Naive thymus-derived CD8-positive, alpha-beta T cell (primary cell): ENCODE results near the gene LDLRAD4. TPM values are rescaled to one million over a fixed set of nuclear protein-coding genes. Genes with fewer than 3 reads are reported as not detected.
A peak's percentile ranks its signal among the peaks of the same experiment; 100 is the strongest.

ENCODE experiments used
- ATAC-seq, 2 donors: fragments of 150-1000 bp; cut with Tn5 transposase in 1 of 2; sonication (Bioruptor Pico), chemical (Tn5 transposase) in 1 of 2; 1 replicate in 1 of 2; 2 replicates in 1 of 2; pipeline ENCODE4 v1.10.0; 2021; ENCODE audit warnings: mild to moderate bottlenecking in 2 of 2, moderate library complexity in 2 of 2
- POLR2A ChIA-PET: fragments of 350-600 bp; sonication (Branson Sonifier 250); formaldehyde crosslinking; loops from one replicate; lab custom pipeline; 2021; ENCODE audit warnings: antibody characterized with exemption; lab: Charles Lee
- DNase-seq, 10 donors: peaks; one replicate each; pipeline versions ENCODE4 v3.0.0 to v3.0.0-alpha.2; 2020 to 2022
- H3K27ac Mint-ChIP-seq, 10 donors: one replicate each; pipeline ENCODE4 v1.8.0; 2020 to 2022; ENCODE audit warnings: mild to moderate bottlenecking in 10 of 10, mixed read lengths in 10 of 10, moderate library complexity in 4 of 10, inconsistent platforms in 1 of 10
- H3K27me3 Mint-ChIP-seq, 5 donors: one replicate each; pipeline ENCODE4 v1.8.0; 2021 to 2022; ENCODE audit warnings: mixed read lengths in 5 of 5
- H3K36me3 Mint-ChIP-seq, 3 donors: one replicate each; pipeline ENCODE4 v1.8.0; 2020 to 2022; ENCODE audit warnings: mixed read lengths in 3 of 3, mild to moderate bottlenecking in 2 of 3, inconsistent platforms in 1 of 3
- H3K4me1 Mint-ChIP-seq, 4 donors: one replicate each; pipeline ENCODE4 v1.8.0; 2021 to 2022; ENCODE audit warnings: mixed read lengths in 4 of 4
- H3K4me3 Mint-ChIP-seq, 10 donors: one replicate each; pipeline ENCODE4 v1.8.0; 2020 to 2022; ENCODE audit warnings: mild to moderate bottlenecking in 10 of 10, mixed read lengths in 10 of 10, moderate library complexity in 6 of 10, inconsistent platforms in 1 of 10
- H3K9me3 Mint-ChIP-seq, 9 donors: one replicate each; pipeline ENCODE4 v1.8.0; 2020 to 2022; ENCODE audit warnings: mixed read lengths in 9 of 9, mild to moderate bottlenecking in 3 of 9, inconsistent platforms in 1 of 9, moderate library complexity in 1 of 9
- polyA plus RNA-seq, 3 donors: library from polyadenylated mRNA; unstranded; fragments of 300-500 nt; fragmentation: Illumina TruSeq; gene quantifications; one replicate each; pipeline ENCODE4 v1.2.3, GENCODE V29; 2021
- total RNA-seq, 8 experiments: library from RNA in 2 of 8; stranded (reverse) in 2 of 8; gene quantifications; one replicate each; pipeline ENCODE4 v1.2.3 and lab custom pipeline; 2021 to 2026

The LDLRAD4 gene
- total and polyA plus RNA-seq, 5 experiments from 2014 or later, result 11.4 to 56.8 (median 17.6) TPM

GRCh38 chr18:13418013-13418710 is 199.6 kb downstream of the LDLRAD4 start:
- POLR2A ChIA-PET, result no interaction called here
- Mint-ChIP-seq H3K36me3 (peaks cover 0 to 3% (median 2%) of the 10 kb centered on the region in 3 donors), H3K27me3 (no peaks in the 10 kb centered on the region), H3K4me1 (peaks cover 21 to 43% (median 32%) of the 10 kb centered on the region in 4 donors), H3K9me3 (no peaks in the 10 kb centered on the region), H3K27ac (peak overlapping the region in 3 of 10 donors; percentile 15 to 90 (median 53)), H3K4me3 (no peak overlapping the region)
- no peak for ATAC-seq
- no peak for DNase-seq

- Mint-ChIP-seq H3K36me3 (no peaks in the 10 kb centered on the region), H3K27me3 (no peaks in the 10 kb centered on the region), H3K4me1 (peaks cover 27 to 43% (median 30%) of the 10 kb centered on the region in 4 donors), H3K27ac (peak overlapping the region in 3 of 10 donors; percentile 75 to 89 (median 87)), H3K4me3 (peak overlapping the region in 3 of 10 donors; percentile 36 to 45 (median 39)), H3K9me3 (no peaks in the 10 kb centered on the region)
- DNase-seq, result no peak
- ATAC-seq, result peak in 1 of 2 donors; percentile 30
- POLR2A ChIA-PET, result no interaction called here
These were observed 202.6 kb downstream of the LDLRAD4 start for GRCh38 chr18:13420969-13421686.

GRCh38 chr18:13422541-13423147 is 204.1 kb downstream of the LDLRAD4 start:
- H3K27me3 Mint-ChIP-seq, result no peaks in the 10 kb centered on the region
- no peak overlapping the region for H3K4me3 Mint-ChIP-seq
- peaks cover 17 to 33% (median 24%) of the 10 kb centered on the region in 4 donors for H3K4me1 Mint-ChIP-seq
- DNase-seq, result no peak
- peak overlapping the region in 4 of 10 donors; percentile 17 to 88 (median 31) for H3K27ac Mint-ChIP-seq
- H3K9me3 Mint-ChIP-seq, result no peaks in the 10 kb centered on the region
- ATAC-seq, result no peak
- POLR2A ChIA-PET, result interaction anchor here (0.7 kb wide), 1 partner anchor 191 kb away, joined by 6 read pairs; no protein-coding TSS in a partner anchor
- H3K36me3 Mint-ChIP-seq, result no peaks in the 10 kb centered on the region

- no peak for ATAC-seq
- H3K27me3 Mint-ChIP-seq, result no peaks in the 10 kb centered on the region
- H3K4me3 Mint-ChIP-seq, result no peak overlapping the region
- DNase-seq, result no peak
- H3K27ac Mint-ChIP-seq, result peak overlapping the region in 1 of 10 donors; percentile 77
- H3K36me3 Mint-ChIP-seq, result no peaks in the 10 kb centered on the region
- no peaks in the 10 kb centered on the region for H3K9me3 Mint-ChIP-seq
- POLR2A ChIA-PET, result no interaction called here
- peaks cover 17 to 33% (median 26%) of the 10 kb centered on the region in 4 donors for H3K4me1 Mint-ChIP-seq
These were observed 204.8 kb downstream of the LDLRAD4 start for GRCh38 chr18:13423352-13423751.

- peak overlapping the region in 1 of 10 donors; percentile 43 for H3K4me3 Mint-ChIP-seq
- H3K4me1 Mint-ChIP-seq, result peaks cover 17 to 32% (median 31%) of the 10 kb centered on the region in 4 donors
- H3K27me3 Mint-ChIP-seq, result no peaks in the 10 kb centered on the region
- H3K36me3 Mint-ChIP-seq, result no peaks in the 10 kb centered on the region
- DNase-seq (no peak), ATAC-seq (no peak)
- H3K27ac Mint-ChIP-seq, result peak overlapping the region in 4 of 10 donors; percentile 21 to 77 (median 54)
- POLR2A ChIA-PET, result no interaction called here
- H3K9me3 Mint-ChIP-seq, result no peaks in the 10 kb centered on the region
These were observed 205.8 kb downstream of the LDLRAD4 start for GRCh38 chr18:13424363-13424762.

- H3K36me3 Mint-ChIP-seq, result peaks cover 0 to 4% (median 0%) of the 10 kb centered on the region in 3 donors
- ATAC-seq, result no peak
- H3K27ac Mint-ChIP-seq, result peak overlapping the region in 2 of 10 donors; percentile 20 to 77
- no peaks in the 10 kb centered on the region for H3K9me3 Mint-ChIP-seq
- peaks cover 17 to 32% (median 31%) of the 10 kb centered on the region in 4 donors for H3K4me1 Mint-ChIP-seq
- no peak for DNase-seq
- no peak overlapping the region for H3K4me3 Mint-ChIP-seq
- POLR2A ChIA-PET, result no interaction called here
- H3K27me3 Mint-ChIP-seq, result no peaks in the 10 kb centered on the region
These were observed 207.0 kb downstream of the LDLRAD4 start for GRCh38 chr18:13425357-13426091.

GRCh38 chr18:13427354-13427753 is 208.8 kb downstream of the LDLRAD4 start:
- no peak for DNase-seq
- H3K9me3 Mint-ChIP-seq, result no peaks in the 10 kb centered on the region
- ATAC-seq, result no peak
- H3K4me3 Mint-ChIP-seq, result no peak overlapping the region
- POLR2A ChIA-PET, result no interaction called here
- H3K4me1 Mint-ChIP-seq, result peaks cover 7 to 24% (median 20%) of the 10 kb centered on the region in 4 donors
- H3K27me3 Mint-ChIP-seq, result no peaks in the 10 kb centered on the region
- H3K27ac Mint-ChIP-seq, result peak overlapping the region in 2 of 10 donors; percentile 1 to 12
- H3K36me3 Mint-ChIP-seq, result peaks cover 0 to 4% (median 0%) of the 10 kb centered on the region in 3 donors

GRCh38 chr18:13428319-13428718 is 209.8 kb downstream of the LDLRAD4 start:
- ATAC-seq (no peak), DNase-seq (no peak)
- no peak overlapping the region for H3K4me3 Mint-ChIP-seq
- no peaks in the 10 kb centered on the region for H3K9me3 Mint-ChIP-seq
- H3K36me3 Mint-ChIP-seq, result peaks cover 0 to 4% (median 0%) of the 10 kb centered on the region in 3 donors
- H3K27ac Mint-ChIP-seq, result peak overlapping the region in 4 of 10 donors; percentile 23 to 71 (median 66)
- no peaks in the 10 kb centered on the region for H3K27me3 Mint-ChIP-seq
- POLR2A ChIA-PET, result no interaction called here
- H3K4me1 Mint-ChIP-seq, result peaks cover 3 to 24% (median 17%) of the 10 kb centered on the region in 4 donors

- POLR2A ChIA-PET, result interaction anchor here (1.0 kb wide), 1 partner anchor 11 kb away, joined by 3 read pairs; no protein-coding TSS in a partner anchor
- H3K27ac Mint-ChIP-seq, result peak overlapping the region in 5 of 10 donors; percentile 9 to 71 (median 39)
- no peak for ATAC-seq
- H3K4me3 Mint-ChIP-seq, result no peak overlapping the region
- no peaks in the 10 kb centered on the region for H3K27me3 Mint-ChIP-seq
- H3K9me3 Mint-ChIP-seq, result no peaks in the 10 kb centered on the region
- no peak for DNase-seq
- peaks cover 2 to 24% (median 20%) of the 10 kb centered on the region in 4 donors for H3K4me1 Mint-ChIP-seq
- peaks cover 0 to 4% (median 0%) of the 10 kb centered on the region in 3 donors for H3K36me3 Mint-ChIP-seq
These were observed 210.5 kb downstream of the LDLRAD4 start for GRCh38 chr18:13429016-13429415.

- DNase-seq (no peak), ATAC-seq (no peak)
- no peaks in the 10 kb centered on the region for H3K27me3 Mint-ChIP-seq
- H3K9me3 Mint-ChIP-seq, result no peaks in the 10 kb centered on the region
- POLR2A ChIA-PET, result interaction anchor here (1.0 kb wide), 1 partner anchor 10 kb away, joined by 3 read pairs; no protein-coding TSS in a partner anchor
- no peak overlapping the region for H3K4me3 Mint-ChIP-seq
- H3K36me3 Mint-ChIP-seq, result peaks cover 0 to 4% (median 0%) of the 10 kb centered on the region in 3 donors
- peak overlapping the region in 1 of 10 donors; percentile 46 for H3K27ac Mint-ChIP-seq
- H3K4me1 Mint-ChIP-seq, result peaks cover 2 to 18% (median 14%) of the 10 kb centered on the region in 4 donors
These were observed 211.4 kb downstream of the LDLRAD4 start for GRCh38 chr18:13429884-13430510.

- H3K27me3 Mint-ChIP-seq, result no peaks in the 10 kb centered on the region
- DNase-seq (no peak), ATAC-seq (no peak)
- POLR2A ChIA-PET, result no interaction called here
- H3K4me1 Mint-ChIP-seq, result peaks cover 3 to 20% (median 15%) of the 10 kb centered on the region in 4 donors
- H3K4me3 Mint-ChIP-seq, result no peak overlapping the region
- H3K27ac Mint-ChIP-seq, result peak overlapping the region in 1 of 10 donors; percentile 46
- H3K9me3 Mint-ChIP-seq, result no peaks in the 10 kb centered on the region
- H3K36me3 Mint-ChIP-seq, result peaks cover 0 to 4% (median 0%) of the 10 kb centered on the region in 3 donors
These were observed 212.1 kb downstream of the LDLRAD4 start for GRCh38 chr18:13430663-13431062.
